ENCODE measurements around the gene IQCK. TPM values are rescaled to one million over a fixed set of nuclear protein-coding genes. Genes with fewer than 3 reads are reported as not detected.

Gene IQCK
- total RNA-seq, 1 donor from 2014 or later, result 1.3 TPM

GRCh38 chr16:19769239-19769638, 51.2 kb downstream of the IQCK start:
- TF ChIP-seq, protein P1, sequence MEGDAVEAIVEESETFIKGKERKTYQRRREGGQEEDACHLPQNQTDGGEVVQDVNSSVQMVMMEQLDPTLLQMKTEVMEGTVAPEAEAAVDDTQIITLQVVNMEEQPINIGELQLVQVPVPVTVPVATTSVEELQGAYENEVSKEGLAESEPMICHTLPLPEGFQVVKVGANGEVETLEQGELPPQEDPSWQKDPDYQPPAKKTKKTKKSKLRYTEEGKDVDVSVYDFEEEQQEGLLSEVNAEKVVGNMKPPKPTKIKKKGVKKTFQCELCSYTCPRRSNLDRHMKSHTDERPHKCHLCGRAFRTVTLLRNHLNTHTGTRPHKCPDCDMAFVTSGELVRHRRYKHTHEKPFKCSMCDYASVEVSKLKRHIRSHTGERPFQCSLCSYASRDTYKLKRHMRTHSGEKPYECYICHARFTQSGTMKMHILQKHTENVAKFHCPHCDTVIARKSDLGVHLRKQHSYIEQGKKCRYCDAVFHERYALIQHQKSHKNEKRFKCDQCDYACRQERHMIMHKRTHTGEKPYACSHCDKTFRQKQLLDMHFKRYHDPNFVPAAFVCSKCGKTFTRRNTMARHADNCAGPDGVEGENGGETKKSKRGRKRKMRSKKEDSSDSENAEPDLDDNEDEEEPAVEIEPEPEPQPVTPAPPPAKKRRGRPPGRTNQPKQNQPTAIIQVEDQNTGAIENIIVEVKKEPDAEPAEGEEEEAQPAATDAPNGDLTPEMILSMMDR (IDR thresholded peaks at IDR 0.05; ENCODE audit: insufficient read depth, low read length, severe bottlenecking), result no peak
- H3K4me3 ChIP-seq (ENCODE audit: low read depth, low read length), result no peak overlapping the region
- DNase-seq (ENCODE audit: low read depth) (no peak), FAIRE-seq (no peak)
- no peaks in the 10 kb centered on the region for H3K27me3 ChIP-seq (ENCODE audit: control insufficient read depth, insufficient read depth, low read length)
- H3K36me3 ChIP-seq (ENCODE audit: control insufficient read depth, insufficient read depth, low read length), result no peaks in the 10 kb centered on the region

DNA sequence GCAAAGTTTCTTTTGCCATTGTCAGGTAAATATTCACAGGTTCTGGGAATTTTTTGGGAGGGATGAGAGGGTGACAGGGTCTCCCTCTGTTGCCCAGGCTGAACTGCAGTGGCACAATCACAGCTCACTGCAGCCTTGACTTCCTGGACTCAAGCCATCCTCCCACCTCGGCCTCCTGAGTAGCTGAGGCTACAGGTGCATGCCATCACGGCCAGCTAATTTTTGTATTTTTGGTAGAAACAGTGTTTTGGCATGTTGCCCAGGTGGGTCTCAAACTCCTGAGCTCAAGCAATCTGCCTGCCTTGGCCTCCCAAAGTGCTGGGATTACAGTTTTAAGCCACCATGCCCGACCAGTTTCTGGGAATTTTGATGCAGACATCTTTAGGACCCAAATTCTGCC, 53.0 kb downstream of the IQCK start:
- H3K4me3 ChIP-seq (ENCODE audit: low read depth, low read length), result no peak overlapping the region
- FAIRE-seq (no peak), DNase-seq (ENCODE audit: low read depth) (no peak)

DNA sequence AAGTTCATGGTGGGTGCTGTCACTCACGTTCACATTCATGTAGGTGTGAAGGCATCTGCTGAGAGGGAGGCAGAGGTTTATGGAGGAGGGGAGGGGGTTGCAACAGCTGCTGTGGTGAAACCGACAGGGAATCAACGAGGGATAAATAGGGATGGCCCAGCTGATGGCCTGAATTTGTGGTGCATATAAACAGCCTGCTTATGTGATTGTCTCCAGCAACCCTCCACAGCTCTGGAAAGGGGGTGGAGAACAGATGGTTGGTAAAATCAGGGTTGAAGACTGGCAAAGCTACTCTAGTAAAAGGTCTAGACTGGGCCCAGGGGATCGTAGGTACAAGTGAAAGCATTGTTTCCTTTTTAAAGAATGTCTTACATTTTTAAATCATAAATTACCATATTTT, 53.7 kb downstream of the IQCK start:
- TF ChIP-seq, protein P1 (IDR thresholded peaks at IDR 0.05; ENCODE audit: insufficient read depth, low read length, severe bottlenecking), result no peak
- no peak overlapping the region for H3K4me3 ChIP-seq (ENCODE audit: low read depth, low read length)
- DNase-seq (ENCODE audit: low read depth), result no peak
- H3K27me3 ChIP-seq (ENCODE audit: control insufficient read depth, insufficient read depth, low read length), result no peaks in the 10 kb centered on the region
- no peaks in the 10 kb centered on the region for H3K36me3 ChIP-seq (ENCODE audit: control insufficient read depth, insufficient read depth, low read length)
- no peak for FAIRE-seq

More for the DNA sequence above, 53.0 kb downstream of the IQCK start:
- H3K27me3 ChIP-seq (ENCODE audit: control insufficient read depth, insufficient read depth, low read length), result no peaks in the 10 kb centered on the region
- TF ChIP-seq, protein P1 (IDR thresholded peaks at IDR 0.05; ENCODE audit: insufficient read depth, low read length, severe bottlenecking), result no peak
- H3K36me3 ChIP-seq (ENCODE audit: control insufficient read depth, insufficient read depth, low read length), result no peaks in the 10 kb centered on the region

GRCh38 chr16:19774024-19774423, 56.0 kb downstream of the IQCK start:
- no peak for FAIRE-seq
- no peak for DNase-seq (ENCODE audit: low read depth)
- TF ChIP-seq, protein P1 (IDR thresholded peaks at IDR 0.05; ENCODE audit: insufficient read depth, low read length, severe bottlenecking), result no peak
- no peak overlapping the region for H3K4me3 ChIP-seq (ENCODE audit: low read depth, low read length)
- no peaks in the 10 kb centered on the region for H3K36me3 ChIP-seq (ENCODE audit: control insufficient read depth, insufficient read depth, low read length)
- no peaks in the 10 kb centered on the region for H3K27me3 ChIP-seq (ENCODE audit: control insufficient read depth, insufficient read depth, low read length)

- FAIRE-seq (no peak), DNase-seq (ENCODE audit: low read depth) (no peak)
- TF ChIP-seq, protein P1 (IDR thresholded peaks at IDR 0.05; ENCODE audit: insufficient read depth, low read length, severe bottlenecking), result no peak
- Histone ChIP-seq H3K4me3 (ENCODE audit: low read depth, low read length) (no peak overlapping the region), H3K36me3 (ENCODE audit: control insufficient read depth, insufficient read depth, low read length) (no peaks in the 10 kb centered on the region), H3K27me3 (ENCODE audit: control insufficient read depth, insufficient read depth, low read length) (no peaks in the 10 kb centered on the region)
Observed at GRCh38 chr16:19776147-19776546, 58.1 kb downstream of the IQCK start.

DNA sequence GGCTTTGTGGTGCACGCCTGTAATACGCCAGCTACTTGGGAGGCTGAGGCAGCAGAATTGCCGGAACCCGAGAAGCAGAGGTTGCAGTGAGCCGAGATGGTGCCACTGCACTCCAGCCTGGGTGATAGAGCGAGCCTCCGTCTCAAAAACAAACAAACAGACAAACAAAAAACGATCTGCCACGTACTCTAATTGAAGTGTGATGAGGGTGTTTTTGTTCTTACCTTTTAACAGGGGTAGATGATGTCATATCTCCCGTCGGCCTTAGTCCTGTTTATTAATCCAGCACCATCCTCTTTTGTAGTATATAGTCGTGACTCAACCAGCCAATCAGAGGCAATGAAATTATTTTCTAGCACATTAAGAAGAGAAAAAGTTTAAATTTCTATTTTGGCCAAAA, 58.5 kb downstream of the IQCK start:
- no peaks in the 10 kb centered on the region for H3K36me3 ChIP-seq (ENCODE audit: control insufficient read depth, insufficient read depth, low read length)
- TF ChIP-seq, protein P1 (IDR thresholded peaks at IDR 0.05; ENCODE audit: insufficient read depth, low read length, severe bottlenecking), result no peak
- DNase-seq (ENCODE audit: low read depth) (no peak), FAIRE-seq (no peak)
- no peak overlapping the region for H3K4me3 ChIP-seq (ENCODE audit: low read depth, low read length)
- no peaks in the 10 kb centered on the region for H3K27me3 ChIP-seq (ENCODE audit: control insufficient read depth, insufficient read depth, low read length)
